GM12878 (cell line): Measurements from ENCODE around the gene CDH4. TPM values are rescaled to one million over a fixed set of nuclear protein-coding genes. Genes with fewer than 3 reads are reported as not detected.

Experiments used
- ATAC-seq: fragments of 200-7000 bp; cut with Tn5 transposase; 3 replicates; pipeline ENCODE4 v1.9.1; 2020; ENCODE audit warnings: mild to moderate bottlenecking, moderate library complexity
- BruUV-seq: library from RNA; stranded (reverse); fragments of 400-500 nt; replicated peaks from 2 replicates; lab custom pipeline; 2021; lab: Mats Ljungman, UMichigan
- CTCF ChIA-PET: fragments of 300-600 bp; sonication (Branson Sonifier 250); formaldehyde crosslinking; extraction: SDS; loops from one replicate; lab custom pipeline; 2021; ENCODE audit warnings: inconsistent platforms; lab: Yijun Ruan, JAX
- POLR2A ChIA-PET: fragments of 350-600 bp; formaldehyde crosslinking; extraction: SDS; loops from one replicate; lab custom pipeline; 2021; ENCODE audit warnings: inconsistent platforms; lab: Charles Lee
- RAD21 ChIA-PET: fragments of 300-600 bp; sonication (Branson Sonifier 250); formaldehyde crosslinking; loops from one replicate; lab custom pipeline; 2023; ENCODE audit warnings: antibody characterized with exemption; ENCODE audit not compliant: unreplicated experiment; lab: Charles Lee
- SMC1A ChIA-PET: fragments of 300-600 bp; sonication (Branson Sonifier 250); formaldehyde crosslinking; loops from one replicate; lab custom pipeline; 2023; ENCODE audit not compliant: unreplicated experiment, uncharacterized antibody; lab: Charles Lee
- DNase-seq: peaks from one replicate; pipeline ENCODE4 v3.0.0-alpha.2; 2011; ENCODE audit warnings: low read depth, low spot score
- FAIRE-seq: peaks from 3 replicates; lab custom pipeline; 2011; peaks lifted over from hg19 to GRCh38; lab: Jason Lieb, UNC
- H2AFZ ChIP-seq: 2 replicates; pipeline ENCODE4 v1.6.0; 2011; ENCODE audit warnings: low read depth, low read length, control low read depth; ENCODE audit not compliant: control insufficient read depth
- H3K27ac ChIP-seq: 2 replicates; pipeline ENCODE4 v1.5.1; 2011; ENCODE audit warnings: control low read depth; ENCODE audit not compliant: control insufficient read depth, insufficient read depth
- H3K27me3 ChIP-seq, 2 experiments: replicated peaks in 1 of 2; 2 replicates each; pipeline versions ENCODE4 v1.6.0 to v1.6.1; 2011; ENCODE audit warnings: low read length in 1 of 2; ENCODE audit not compliant: control insufficient read depth in 2 of 2, insufficient read depth in 2 of 2
- H3K36me3 ChIP-seq, 2 experiments: 2 replicates each; pipeline ENCODE4 v1.5.1; 2011; ENCODE audit warnings: low read length in 1 of 2; ENCODE audit not compliant: control insufficient read depth in 2 of 2, insufficient read depth in 2 of 2
- H3K4me1 ChIP-seq: 2 replicates; pipeline ENCODE4 v1.6.1; 2011; ENCODE audit warnings: mild to moderate bottlenecking, low read length, moderate library complexity, mixed read lengths; ENCODE audit not compliant: control insufficient read depth, insufficient read depth
- H3K4me2 ChIP-seq: 2 replicates; pipeline ENCODE4 v1.6.0; 2011; ENCODE audit warnings: control low read depth; ENCODE audit not compliant: control insufficient read depth, insufficient read depth
- H3K4me3 ChIP-seq: fragments of 200-600 bp; sonication (generic); 2 replicates; pipeline ENCODE4 v1.5.1; 2016
- H3K79me2 ChIP-seq: 2 replicates; pipeline ENCODE4 v1.6.0; 2011; ENCODE audit warnings: low read length; ENCODE audit not compliant: control insufficient read depth, insufficient read depth
- H3K9ac ChIP-seq: 2 replicates; pipeline ENCODE4 v1.8.0; 2011; ENCODE audit warnings: low read length, control low read depth, mixed read lengths; ENCODE audit not compliant: control insufficient read depth, insufficient read depth
- H3K9me3 ChIP-seq: replicated peaks from 3 replicates; pipeline ENCODE4 v1.5.1; 2011; ENCODE audit warnings: mild to moderate bottlenecking, low read length; ENCODE audit not compliant: control insufficient read depth, insufficient read depth
- H4K20me1 ChIP-seq: 2 replicates; pipeline ENCODE4 v1.6.0; 2011; ENCODE audit not compliant: control insufficient read depth, insufficient read depth
- BCL11A ChIP-seq: IDR thresholded peaks from 2 replicates; pipeline ENCODE4 v1.6.1; 2011; ENCODE audit warnings: low read depth, low read length
- CUX1 ChIP-seq: IDR thresholded peaks from 2 replicates; pipeline ENCODE4 v1.6.1; 2012; ENCODE audit warnings: improper control_type of control experiment, low read depth, low read length; ENCODE audit not compliant: insufficient replicate concordance
- EP300 ChIP-seq, 2 experiments: fragments of 150-350 bp in 1 of 2; IDR thresholded peaks; 2 replicates each; pipeline ENCODE4 v1.6.1; 2011 to 2012; ENCODE audit warnings: low read depth in 2 of 2, low read length in 2 of 2, borderline replicate concordance in 1 of 2, improper control_type of control experiment in 1 of 2, inconsistent platforms in 1 of 2; ENCODE audit not compliant: control insufficient read depth in 1 of 2
- POU2F2 ChIP-seq: IDR thresholded peaks from 3 replicates; pipeline ENCODE4 v1.6.1; 2011; ENCODE audit warnings: low read depth, mild to moderate bottlenecking, low read length, borderline replicate concordance
- SMARCA5 ChIP-seq: fragments of 450-650 bp; IDR thresholded peaks from 2 replicates; pipeline ENCODE4 v1.6.1; 2017; ENCODE audit warnings: mild to moderate bottlenecking
- SUZ12 ChIP-seq: fragments of 200-600 bp; sonication (generic); IDR thresholded peaks from one replicate; pipeline ENCODE4 v1.6.1; 2018; ENCODE audit warnings: antibody characterized with exemption, mild to moderate bottlenecking; ENCODE audit not compliant: unreplicated experiment
- TCF3 ChIP-seq: IDR thresholded peaks from 2 replicates; pipeline ENCODE4 v1.6.1; 2012; ENCODE audit warnings: low read depth, mild to moderate bottlenecking, low read length, borderline replicate concordance; ENCODE audit not compliant: insufficient read depth
- ZBTB40 ChIP-seq: fragments of 450-650 bp; IDR thresholded peaks from 2 replicates; pipeline ENCODE4 v1.6.1; 2016; ENCODE audit warnings: mild to moderate bottlenecking, moderate library complexity, borderline replicate concordance
- WGBS: methylation state at CpG from one replicate; pipeline ENCODE4 v1.1.6; 2016; ENCODE audit warnings: low lambda C conversion rate; ENCODE audit not compliant: insufficient replicate concordance, insufficient coverage; ENCODE audit errors: missing lambda C conversion rate; 5-methylcytosine and 5-hydroxymethylcytosine counted together
- in situ Hi-C: fragments of 300-500 bp; cut with MboI; formaldehyde crosslinking; loops from 9 replicates; pipeline ENCODE4 v1.14.3; 2018; ENCODE audit warnings: mixed read lengths
- intact Hi-C: fragments of 100-400 bp; cut with micrococcal nuclease; formaldehyde crosslinking; loops from one replicate; pipeline ENCODE4 v1.14.2; 2022; ENCODE audit not compliant: unreplicated experiment
- polyA plus RNA-seq, 11 experiments: library from polyadenylated mRNA; depleted of rRNA in 4 of 11; unstranded in 6 of 11; stranded (reverse) in 5 of 11; fragments of >200 nt; fragmentation: Nextera tagmentation in 4 of 11; fragmentation: Illumina TruSeq in 1 of 11; extraction: Ambion mirVana in 4 of 11; extraction: Trizol in 1 of 11; gene quantifications; 1 replicate in 1 of 11; 2 replicates in 10 of 11; pipeline versions ENCODE4 v1.2.1 to v1.2.3, GENCODE V29; 2011 to 2016; ENCODE audit warnings: inconsistent platforms in 2 of 11, missing spikeins in 2 of 11, low read depth in 1 of 11
- total RNA-seq, 4 experiments: library from RNA; depleted of rRNA in 3 of 4; stranded (reverse); fragments of >200 nt in 3 of 4; fragmentation: Illumina TruSeq in 1 of 4; extraction: Trizol in 1 of 4; gene quantifications; 2 replicates each; pipeline versions ENCODE4 v1.2.1 to v1.2.3, GENCODE V29; 2013 to 2021

Gene CDH4
- total and polyA plus RNA-seq, 10 of the 15 experiments (the other 5 are each of a cell fraction or from before 2014, with no cell fraction given), result not detected

GRCh38 chr20:61572789-61573188 lies 320.7 kb downstream of the CDH4 start:
- ATAC-seq, result no peak
- TF ChIP-seq BCL11A, result no peak
- no peak for TF ChIP-seq ZBTB40
- TF ChIP-seq SUZ12, result no peak
- no peak for TF ChIP-seq CUX1
- TF ChIP-seq TCF3, result no peak
- no peak for TF ChIP-seq SMARCA5
- TF ChIP-seq POU2F2, result no peak
- no peak for TF ChIP-seq EP300 (IDR thresholded peaks at IDR 0.05; ENCODE audit: borderline replicate concordance in 1 of 2, control insufficient read depth in 1 of 2, low read depth in 2 of 2, low read length in 2 of 2)
- Histone ChIP-seq H3K9me3 (no peaks in the 10 kb centered on the region; the same call in 2 of the 3 replicates), H3K4me3 (no peak overlapping the region), H3K27me3 (no peaks in the 10 kb centered on the region), H2AFZ (no peak overlapping the region), H3K9ac (no peak overlapping the region), H3K4me1 (no peaks in the 10 kb centered on the region), H3K27ac (no peak overlapping the region), H4K20me1 (no peaks in the 10 kb centered on the region), H3K4me2 (no peak overlapping the region), H3K79me2 (no peaks in the 10 kb centered on the region), H3K36me3 (no peaks in the 10 kb centered on the region)
- FAIRE-seq, result no peak
- intact Hi-C loops, result no loop called here
- DNase-seq, result no peak
- ChIA-PET CTCF (no interaction called here), POLR2A (no interaction called here), SMC1A (no interaction called here), RAD21 (no interaction called here)
- WGBS, result 39% methylated on average over 7 of the region's 7 CpGs
- in situ Hi-C loops, result no loop called here
- no TSS peak for BruUV-seq
